C4-2B (cell line): ENCODE data around the gene C11orf71.

Source experiments
- ZFX ChIP-seq: fragments of 450-650 bp; IDR thresholded peaks from 2 replicates; pipeline ENCODE4 v1.6.1; 2017
- TF ChIP-seq, protein P1 (sequence below): fragments of 450-650 bp; conservative IDR thresholded peaks from 2 replicates; pipeline ENCODE4 v1.5.1; 2017; ENCODE audit warnings: mild to moderate bottlenecking

DNA sequence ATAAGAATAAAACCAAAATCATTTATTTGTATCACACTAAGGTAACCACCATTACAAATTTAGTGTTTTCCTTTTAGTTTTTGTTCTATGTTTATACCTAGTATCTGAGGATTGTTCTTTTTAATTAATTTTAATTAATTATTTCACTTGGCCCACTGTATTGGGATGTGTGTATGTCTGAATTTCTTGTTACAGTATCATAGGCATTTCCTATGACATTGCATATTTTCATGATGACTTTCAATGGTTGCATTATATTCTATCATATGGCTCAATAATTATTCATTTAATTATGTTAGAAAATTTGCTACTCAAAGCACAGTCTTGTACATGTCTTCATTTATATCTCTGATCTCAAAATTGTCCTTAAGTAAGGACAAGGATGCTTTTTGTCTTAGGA lies 41.0 kb downstream of the C11orf71 start:
- TF ChIP-seq, protein P1, sequence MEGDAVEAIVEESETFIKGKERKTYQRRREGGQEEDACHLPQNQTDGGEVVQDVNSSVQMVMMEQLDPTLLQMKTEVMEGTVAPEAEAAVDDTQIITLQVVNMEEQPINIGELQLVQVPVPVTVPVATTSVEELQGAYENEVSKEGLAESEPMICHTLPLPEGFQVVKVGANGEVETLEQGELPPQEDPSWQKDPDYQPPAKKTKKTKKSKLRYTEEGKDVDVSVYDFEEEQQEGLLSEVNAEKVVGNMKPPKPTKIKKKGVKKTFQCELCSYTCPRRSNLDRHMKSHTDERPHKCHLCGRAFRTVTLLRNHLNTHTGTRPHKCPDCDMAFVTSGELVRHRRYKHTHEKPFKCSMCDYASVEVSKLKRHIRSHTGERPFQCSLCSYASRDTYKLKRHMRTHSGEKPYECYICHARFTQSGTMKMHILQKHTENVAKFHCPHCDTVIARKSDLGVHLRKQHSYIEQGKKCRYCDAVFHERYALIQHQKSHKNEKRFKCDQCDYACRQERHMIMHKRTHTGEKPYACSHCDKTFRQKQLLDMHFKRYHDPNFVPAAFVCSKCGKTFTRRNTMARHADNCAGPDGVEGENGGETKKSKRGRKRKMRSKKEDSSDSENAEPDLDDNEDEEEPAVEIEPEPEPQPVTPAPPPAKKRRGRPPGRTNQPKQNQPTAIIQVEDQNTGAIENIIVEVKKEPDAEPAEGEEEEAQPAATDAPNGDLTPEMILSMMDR: no peak
- no peak for TF ChIP-seq ZFX
